ENCODE data around the gene SPATA16.

DNA sequence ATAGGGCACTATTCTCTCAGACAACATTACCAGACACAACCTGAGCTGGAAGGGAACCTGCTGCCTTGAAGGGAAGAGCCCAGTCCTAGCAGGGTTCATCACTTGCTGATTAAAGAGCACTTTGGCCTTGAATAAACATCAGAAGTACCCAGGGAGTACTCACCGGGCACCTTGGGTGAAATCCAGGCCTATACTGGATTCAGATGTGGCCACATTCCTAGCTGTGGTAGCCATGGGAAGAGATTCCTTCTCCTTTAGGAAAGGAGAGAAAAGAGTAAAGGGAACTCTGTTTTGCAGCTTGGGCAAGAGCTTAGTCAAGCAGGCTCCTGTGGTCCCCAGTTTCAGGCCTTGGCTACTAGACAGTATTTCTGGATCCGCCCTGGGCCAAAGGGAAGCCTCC, 195.0 kb downstream of the SPATA16 start:
- TF ChIP-seq POLR2A (IDR thresholded peaks at IDR 0.05), result no peak
- TF ChIP-seq, protein P1, sequence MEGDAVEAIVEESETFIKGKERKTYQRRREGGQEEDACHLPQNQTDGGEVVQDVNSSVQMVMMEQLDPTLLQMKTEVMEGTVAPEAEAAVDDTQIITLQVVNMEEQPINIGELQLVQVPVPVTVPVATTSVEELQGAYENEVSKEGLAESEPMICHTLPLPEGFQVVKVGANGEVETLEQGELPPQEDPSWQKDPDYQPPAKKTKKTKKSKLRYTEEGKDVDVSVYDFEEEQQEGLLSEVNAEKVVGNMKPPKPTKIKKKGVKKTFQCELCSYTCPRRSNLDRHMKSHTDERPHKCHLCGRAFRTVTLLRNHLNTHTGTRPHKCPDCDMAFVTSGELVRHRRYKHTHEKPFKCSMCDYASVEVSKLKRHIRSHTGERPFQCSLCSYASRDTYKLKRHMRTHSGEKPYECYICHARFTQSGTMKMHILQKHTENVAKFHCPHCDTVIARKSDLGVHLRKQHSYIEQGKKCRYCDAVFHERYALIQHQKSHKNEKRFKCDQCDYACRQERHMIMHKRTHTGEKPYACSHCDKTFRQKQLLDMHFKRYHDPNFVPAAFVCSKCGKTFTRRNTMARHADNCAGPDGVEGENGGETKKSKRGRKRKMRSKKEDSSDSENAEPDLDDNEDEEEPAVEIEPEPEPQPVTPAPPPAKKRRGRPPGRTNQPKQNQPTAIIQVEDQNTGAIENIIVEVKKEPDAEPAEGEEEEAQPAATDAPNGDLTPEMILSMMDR (IDR thresholded peaks at IDR 0.05), result no peak
